Measurements from ENCODE around the gene CYP4F12.

Gene CYP4F12

DNA sequence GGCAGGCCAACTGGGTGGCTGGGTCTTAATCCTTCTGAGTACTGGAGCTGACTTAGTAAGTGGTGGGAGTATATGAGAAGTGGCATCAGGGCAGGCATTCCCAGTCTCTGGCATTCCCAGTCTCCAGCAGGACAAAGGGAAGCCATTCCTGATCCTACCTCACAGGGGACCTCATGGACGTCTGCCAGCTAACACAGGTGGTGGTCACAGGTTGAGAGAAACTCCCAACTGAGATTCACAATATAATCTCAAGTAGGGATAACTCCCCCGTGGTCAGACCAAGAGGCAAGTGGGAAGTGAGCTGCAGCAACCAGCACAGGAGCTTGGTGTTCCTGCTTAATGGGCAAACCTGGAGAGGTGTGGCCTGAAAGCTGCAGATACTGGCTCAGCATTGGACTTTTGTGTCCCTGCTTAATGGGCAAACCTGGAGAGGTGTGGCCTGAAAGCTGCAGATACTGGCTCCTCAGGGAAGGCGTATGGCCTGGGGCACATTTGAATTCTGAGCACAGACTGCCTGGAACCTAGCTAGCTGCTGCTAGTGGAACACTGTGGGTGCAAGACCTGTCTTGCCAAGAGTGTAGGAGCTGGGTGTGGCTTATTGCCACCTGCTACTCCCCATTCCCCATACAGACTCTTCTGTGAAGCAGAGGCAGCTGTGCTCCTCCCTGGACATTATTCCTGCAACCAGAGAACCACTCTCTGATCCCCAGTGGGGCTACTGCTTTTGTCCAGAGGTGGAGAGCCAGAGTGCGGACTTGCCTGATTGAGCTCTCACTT, 29.1 kb downstream of the CYP4F12 start:
- TF ChIP-seq, protein P1, sequence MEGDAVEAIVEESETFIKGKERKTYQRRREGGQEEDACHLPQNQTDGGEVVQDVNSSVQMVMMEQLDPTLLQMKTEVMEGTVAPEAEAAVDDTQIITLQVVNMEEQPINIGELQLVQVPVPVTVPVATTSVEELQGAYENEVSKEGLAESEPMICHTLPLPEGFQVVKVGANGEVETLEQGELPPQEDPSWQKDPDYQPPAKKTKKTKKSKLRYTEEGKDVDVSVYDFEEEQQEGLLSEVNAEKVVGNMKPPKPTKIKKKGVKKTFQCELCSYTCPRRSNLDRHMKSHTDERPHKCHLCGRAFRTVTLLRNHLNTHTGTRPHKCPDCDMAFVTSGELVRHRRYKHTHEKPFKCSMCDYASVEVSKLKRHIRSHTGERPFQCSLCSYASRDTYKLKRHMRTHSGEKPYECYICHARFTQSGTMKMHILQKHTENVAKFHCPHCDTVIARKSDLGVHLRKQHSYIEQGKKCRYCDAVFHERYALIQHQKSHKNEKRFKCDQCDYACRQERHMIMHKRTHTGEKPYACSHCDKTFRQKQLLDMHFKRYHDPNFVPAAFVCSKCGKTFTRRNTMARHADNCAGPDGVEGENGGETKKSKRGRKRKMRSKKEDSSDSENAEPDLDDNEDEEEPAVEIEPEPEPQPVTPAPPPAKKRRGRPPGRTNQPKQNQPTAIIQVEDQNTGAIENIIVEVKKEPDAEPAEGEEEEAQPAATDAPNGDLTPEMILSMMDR (IDR thresholded peaks at IDR 0.05; ENCODE audit: low read depth, low read length, missing control alignments) = no peak
- DNase-seq (ENCODE audit: low read depth) = no peak
- in situ Hi-C loops (cut with HindIII; ENCODE audit: low sequenced_read_pairs) = no loop called here
- H3K4me3 ChIP-seq (ENCODE audit: low read depth, low read length) = no peak overlapping the region

DNA sequence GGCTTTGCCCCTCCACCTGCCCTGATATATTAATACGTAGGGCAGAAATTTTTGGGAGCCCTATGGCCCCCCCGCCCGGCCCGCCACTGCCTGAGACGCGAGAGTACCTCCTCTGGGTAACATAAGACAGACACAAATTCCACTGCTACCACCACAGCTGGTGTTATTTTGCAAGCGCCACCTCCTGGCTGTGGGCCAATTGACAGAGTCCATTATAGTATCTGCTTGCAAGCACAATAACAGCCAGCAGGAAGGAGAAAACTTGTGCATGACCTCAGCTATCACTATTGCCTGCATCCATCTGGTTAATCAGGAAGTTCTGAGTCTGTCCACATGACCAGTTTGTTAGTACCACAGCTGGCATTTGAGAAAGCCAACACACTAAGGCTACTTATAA, 29.6 kb downstream of the CYP4F12 start:
- DNase-seq (ENCODE audit: low read depth) = no peak
- in situ Hi-C loops (cut with HindIII; ENCODE audit: low sequenced_read_pairs) = no loop called here
- TF ChIP-seq, protein P1 (IDR thresholded peaks at IDR 0.05; ENCODE audit: low read depth, low read length, missing control alignments) = no peak
- no peak overlapping the region for H3K4me3 ChIP-seq (ENCODE audit: low read depth, low read length)

GRCh38 chr19:15714638-15715037, 41.8 kb downstream of the CYP4F12 start:
- H3K4me3 ChIP-seq (ENCODE audit: low read depth, low read length) = no peak overlapping the region
- in situ Hi-C loops (cut with HindIII; ENCODE audit: low sequenced_read_pairs) = no loop called here
- TF ChIP-seq, protein P1 (IDR thresholded peaks at IDR 0.05; ENCODE audit: low read depth, low read length, missing control alignments) = no peak
- DNase-seq (ENCODE audit: low read depth) = no peak

DNA sequence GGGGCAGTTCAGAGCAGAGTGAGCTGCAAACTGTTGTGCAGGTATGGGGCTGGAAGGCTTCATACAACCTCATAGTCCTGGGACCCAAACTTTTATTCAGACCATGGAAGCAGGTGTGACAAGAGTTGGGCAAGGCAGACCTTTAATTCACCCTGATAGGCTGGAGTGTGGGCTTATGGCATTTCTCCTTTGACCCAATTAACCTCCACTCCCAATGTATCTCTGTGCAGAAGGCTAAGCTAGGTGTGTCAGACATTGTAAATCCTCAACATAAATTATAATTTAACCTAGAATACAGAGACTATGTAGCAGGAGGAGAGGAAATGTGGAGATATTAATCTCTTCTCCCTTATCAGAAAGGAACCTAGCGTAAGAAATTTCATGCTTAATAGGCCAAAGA, 42.8 kb downstream of the CYP4F12 start:
- in situ Hi-C loops (cut with HindIII; ENCODE audit: low sequenced_read_pairs) = no loop called here
- TF ChIP-seq, protein P1 (IDR thresholded peaks at IDR 0.05; ENCODE audit: low read depth, low read length, missing control alignments) = no peak
- no peak for DNase-seq (ENCODE audit: low read depth)
- H3K4me3 ChIP-seq (ENCODE audit: low read depth, low read length) = no peak overlapping the region

GRCh38 chr19:15717809-15718208, 44.9 kb downstream of the CYP4F12 start:
- H3K4me3 ChIP-seq (ENCODE audit: low read depth, low read length) = no peak overlapping the region
- TF ChIP-seq, protein P1 (IDR thresholded peaks at IDR 0.05; ENCODE audit: low read depth, low read length, missing control alignments) = no peak
- in situ Hi-C loops (cut with HindIII; ENCODE audit: low sequenced_read_pairs) = no loop called here
- DNase-seq (ENCODE audit: low read depth) = no peak

DNA sequence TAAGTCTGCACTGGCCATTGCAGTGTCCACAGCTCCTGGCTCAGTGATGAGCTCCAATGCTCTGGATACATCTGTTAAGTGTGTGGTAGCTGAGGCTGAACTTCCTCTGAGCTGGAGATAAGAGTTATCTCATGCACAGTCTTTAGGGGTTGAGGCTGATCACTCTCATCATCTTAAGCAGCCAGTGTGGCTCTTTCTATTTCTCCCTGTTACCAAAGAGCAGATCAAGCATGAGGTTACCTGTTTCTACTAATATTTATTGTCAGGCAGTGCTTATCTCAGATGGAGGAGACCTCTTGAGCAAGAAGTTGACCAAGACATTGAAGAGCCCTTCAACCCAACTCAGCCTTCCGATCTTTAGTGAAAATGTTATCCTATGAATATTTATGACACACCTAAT, 48.4 kb downstream of the CYP4F12 start:
- no peak overlapping the region for H3K4me3 ChIP-seq (ENCODE audit: low read depth, low read length)
- DNase-seq (ENCODE audit: low read depth) = no peak
- TF ChIP-seq, protein P1 (IDR thresholded peaks at IDR 0.05; ENCODE audit: low read depth, low read length, missing control alignments) = no peak
- in situ Hi-C loops (cut with HindIII; ENCODE audit: low sequenced_read_pairs) = no loop called here

Measured in astrocyte of the cerebellum (primary cell).